Stimulated activated CD4-positive, alpha-beta T cell treated with anti-CD3 and anti-CD28 coated beads, Interleukin-1b, Interleukin-23, amount 100 ng/mL, for 48 hours (primary cell): ENCODE measurements around the gene PKD1L1.
"Not testable (repeated sequence)": the region's sequence is repeated elsewhere in the genome, so short reads cannot be mapped to it uniquely, and the experiment has no call there.

ENCODE experiments used
- DNase-seq: peaks from one replicate; pipeline ENCODE4 v3.0.0-alpha.2; 2020

PKD1L1 gene

GRCh38 chr7:47758546-47758945 lies 189.7 kb downstream of the PKD1L1 start:
- DNase-seq, result no peak

GRCh38 chr7:47757921-47758411 lies 190.3 kb downstream of the PKD1L1 start:
- no peak for DNase-seq

GRCh38 chr7:47756636-47757035 lies 191.6 kb downstream of the PKD1L1 start:
- no peak for DNase-seq

GRCh38 chr7:47755248-47755647 lies 193.0 kb downstream of the PKD1L1 start:
- no peak for DNase-seq

GRCh38 chr7:47751724-47752123 lies 196.5 kb downstream of the PKD1L1 start:
- not testable (repeated sequence) for DNase-seq

GRCh38 chr7:47751043-47751442 lies 197.2 kb downstream of the PKD1L1 start:
- DNase-seq, result no peak

GRCh38 chr7:47748041-47748440 lies 200.2 kb downstream of the PKD1L1 start:
- no peak for DNase-seq

GRCh38 chr7:47747160-47747559 lies 201.1 kb downstream of the PKD1L1 start:
- DNase-seq, result no peak

GRCh38 chr7:47746468-47746867 lies 201.8 kb downstream of the PKD1L1 start:
- DNase-seq, result no peak

GRCh38 chr7:47744883-47745282 lies 203.4 kb downstream of the PKD1L1 start:
- DNase-seq, result no peak

- DNase-seq, result no peak
Observed at GRCh38 chr7:47743965-47744591, 204.2 kb downstream of the PKD1L1 start.

GRCh38 chr7:47741984-47742383 lies 206.3 kb downstream of the PKD1L1 start:
- no peak for DNase-seq

- DNase-seq, result no peak
Observed at GRCh38 chr7:47739891-47740290, 208.4 kb downstream of the PKD1L1 start.

- DNase-seq, result no peak
Observed at GRCh38 chr7:47739301-47739875, 208.9 kb downstream of the PKD1L1 start.

GRCh38 chr7:47738563-47739166 lies 209.6 kb downstream of the PKD1L1 start:
- no peak for DNase-seq

GRCh38 chr7:47737601-47738000 lies 210.7 kb downstream of the PKD1L1 start:
- no peak for DNase-seq

- no peak for DNase-seq
Observed at GRCh38 chr7:47735431-47736345, 212.6 kb downstream of the PKD1L1 start.

GRCh38 chr7:47734949-47735291 lies 213.3 kb downstream of the PKD1L1 start:
- DNase-seq, result no peak

GRCh38 chr7:47734287-47734948 lies 213.8 kb downstream of the PKD1L1 start:
- DNase-seq, result no peak

GRCh38 chr7:47730142-47730541 lies 218.1 kb downstream of the PKD1L1 start:
- no peak for DNase-seq

- no peak for DNase-seq
Observed at GRCh38 chr7:47726047-47726726, 222.1 kb downstream of the PKD1L1 start.
